NCI-H82 (cell line): ENCODE results near the gene ADGRL3.
"Not testable (repeated sequence)": the region's sequence is repeated elsewhere in the genome, so short reads cannot be mapped to it uniquely, and the experiment has no call there.

Experiments used
- DNase-seq: peaks from one replicate; lab custom pipeline; 2025; lab: John Stamatoyannopoulos, UW

Gene ADGRL3

GRCh38 chr4:61205066-61205465, 4.9 kb downstream of the ADGRL3 start:
- DNase-seq: no peak

DNA sequence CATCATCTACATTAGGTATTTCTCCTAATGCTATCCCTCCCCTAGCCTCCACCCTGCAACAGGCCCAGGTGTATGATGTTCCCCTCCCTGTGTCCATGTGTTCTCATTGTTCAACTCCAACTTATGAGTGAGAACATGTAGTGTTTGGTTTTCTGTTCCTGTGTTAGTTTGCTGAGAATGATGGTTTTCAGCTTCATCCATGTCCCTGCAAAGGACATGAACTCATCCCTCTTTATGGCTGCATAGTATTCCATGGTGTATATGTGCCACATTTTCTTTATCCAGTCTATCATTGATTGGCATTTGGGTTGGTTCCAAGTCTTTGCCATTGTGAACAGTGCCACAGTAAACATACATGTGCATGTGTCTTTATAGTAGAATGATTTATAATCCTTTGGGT, 7.0 kb downstream of the ADGRL3 start:
- DNase-seq: not testable (repeated sequence)

DNA sequence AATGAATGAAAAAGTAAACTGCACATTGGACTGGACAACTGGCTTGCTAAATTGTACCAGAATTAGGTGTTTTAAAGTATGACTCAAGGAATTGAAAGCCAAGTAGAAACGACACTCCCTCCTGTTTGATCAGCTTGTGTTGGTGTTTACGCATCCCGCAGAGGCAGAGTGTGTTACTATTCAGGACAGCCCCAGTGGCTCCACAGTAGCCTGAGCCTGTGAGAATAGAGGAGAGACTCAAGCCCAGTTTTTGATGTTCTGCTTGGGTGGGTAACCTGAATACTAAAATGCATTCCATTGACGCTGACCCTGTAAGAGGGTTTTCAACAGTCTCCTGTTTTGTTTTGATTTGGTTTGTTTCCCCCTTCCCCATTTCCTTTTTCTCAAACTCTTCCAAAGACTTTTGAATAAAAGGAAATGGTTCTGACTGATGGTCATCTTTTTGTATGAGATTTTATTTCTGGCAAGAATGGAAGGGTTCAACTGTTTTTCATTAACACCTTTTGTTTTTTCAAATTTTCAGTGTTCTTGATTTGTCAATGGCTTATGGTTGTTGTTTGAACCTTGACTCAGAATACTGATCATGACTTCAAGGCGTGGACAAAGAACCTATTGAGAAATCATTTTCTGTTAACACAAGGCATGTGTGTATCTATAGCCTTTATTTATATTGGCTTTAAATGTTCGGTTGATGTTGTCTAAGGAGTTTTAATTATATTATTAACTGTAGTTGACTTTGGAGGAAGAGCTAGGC, 10.2 kb downstream of the ADGRL3 start:
- no peak for DNase-seq

- no peak for DNase-seq
Observed at GRCh38 chr4:61211781-61212180, 11.7 kb downstream of the ADGRL3 start.

DNA sequence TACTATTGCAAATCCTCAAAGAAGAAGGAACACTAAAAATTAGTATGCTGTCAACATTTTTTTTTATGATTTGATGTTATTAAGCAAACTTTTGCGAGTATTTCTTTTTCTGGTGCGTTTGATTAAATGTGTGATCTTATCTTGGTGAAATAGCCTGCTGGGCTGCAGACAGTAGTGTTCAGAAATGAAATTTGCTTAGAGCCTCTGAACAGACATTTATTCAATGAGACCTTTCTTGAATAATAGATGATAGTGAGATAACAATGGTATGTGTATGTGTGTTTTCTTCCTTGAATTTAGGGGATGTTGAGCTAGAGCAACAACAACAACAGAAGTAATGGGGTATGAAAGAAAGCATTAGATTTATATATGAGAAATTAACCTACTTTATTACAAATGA, 12.7 kb downstream of the ADGRL3 start:
- DNase-seq: no peak

DNA sequence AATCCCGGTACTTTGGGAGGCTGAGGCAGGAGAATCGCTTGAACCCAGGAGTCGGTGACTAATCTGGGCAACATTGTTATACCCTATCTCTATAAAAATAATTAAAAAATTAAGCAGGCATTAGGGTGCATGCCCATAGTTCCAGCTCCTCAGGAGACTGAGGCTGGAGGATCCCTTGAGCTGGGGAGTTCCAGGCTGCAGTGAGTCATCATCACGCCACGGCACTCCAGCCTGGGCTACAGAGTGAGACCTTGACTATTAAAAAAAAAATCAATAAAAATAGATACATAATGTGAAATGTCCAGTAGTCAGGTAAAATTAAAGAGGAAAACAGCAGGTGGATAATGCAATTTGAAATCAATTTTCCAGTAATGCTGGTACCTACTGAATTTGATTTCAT, 14.6 kb downstream of the ADGRL3 start:
- no peak for DNase-seq

DNA sequence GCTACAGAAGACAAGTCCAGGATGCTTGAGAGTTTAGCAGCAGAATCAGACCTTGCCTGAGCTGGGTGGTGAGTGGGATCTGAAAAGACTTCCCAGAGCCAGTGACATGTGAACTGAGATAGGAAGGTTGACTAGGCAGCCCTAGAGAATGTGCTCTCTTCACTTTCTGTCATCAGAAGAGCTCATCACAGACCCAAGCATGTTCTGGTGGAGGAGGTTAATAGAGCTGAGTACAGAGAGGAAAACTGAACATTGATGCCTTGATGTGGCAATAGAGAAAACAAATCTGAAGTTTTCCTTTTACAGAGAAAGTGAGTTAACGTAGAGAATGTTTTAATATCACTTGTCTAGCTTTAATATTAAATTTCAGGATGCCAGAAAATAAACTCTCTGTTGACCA, 17.1 kb downstream of the ADGRL3 start:
- DNase-seq: no peak

- no peak for DNase-seq
Observed at GRCh38 chr4:61220556-61220955, 20.4 kb downstream of the ADGRL3 start.

DNA sequence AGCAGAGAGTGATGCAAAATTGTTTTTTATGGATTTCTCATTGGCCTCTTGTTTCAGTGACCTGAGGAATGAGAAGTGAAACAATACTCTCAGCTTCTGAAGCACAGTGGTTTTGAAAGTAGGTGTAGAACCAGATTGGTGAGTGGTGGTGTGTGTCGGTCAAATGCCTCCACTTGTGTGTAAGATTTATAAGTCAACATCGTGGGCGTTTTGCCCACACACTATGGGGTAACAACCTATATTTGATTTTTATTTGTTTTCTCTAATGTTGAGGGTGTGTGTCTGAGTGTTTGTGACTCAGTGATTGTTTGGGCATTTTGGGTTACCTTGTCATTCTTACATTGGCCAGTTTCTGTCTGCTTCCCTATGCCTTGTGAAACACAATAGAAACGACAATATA, 23.3 kb downstream of the ADGRL3 start:
- DNase-seq: no peak

- DNase-seq: no peak
Observed at GRCh38 chr4:61224573-61224972, 24.4 kb downstream of the ADGRL3 start.

DNA sequence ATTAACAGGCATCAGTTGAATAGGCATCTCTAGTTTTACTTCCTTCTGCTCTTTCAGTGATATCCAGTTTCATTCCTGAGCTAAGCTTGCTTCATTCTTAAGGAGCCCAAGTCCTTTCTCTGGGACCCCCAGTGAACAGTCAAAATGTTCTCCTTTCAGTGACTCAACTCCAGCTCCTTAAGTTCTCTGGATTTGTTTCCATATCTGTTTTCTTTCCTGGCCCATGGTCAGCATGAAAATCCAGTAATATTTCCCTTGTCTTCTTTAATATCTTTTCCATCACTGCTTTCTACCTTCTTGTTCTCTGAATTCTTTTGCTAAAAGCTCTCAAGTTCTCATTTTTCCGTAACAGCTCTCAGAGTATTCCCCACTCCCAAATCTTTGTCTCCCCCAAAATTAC, 25.5 kb downstream of the ADGRL3 start:
- no peak for DNase-seq

DNA sequence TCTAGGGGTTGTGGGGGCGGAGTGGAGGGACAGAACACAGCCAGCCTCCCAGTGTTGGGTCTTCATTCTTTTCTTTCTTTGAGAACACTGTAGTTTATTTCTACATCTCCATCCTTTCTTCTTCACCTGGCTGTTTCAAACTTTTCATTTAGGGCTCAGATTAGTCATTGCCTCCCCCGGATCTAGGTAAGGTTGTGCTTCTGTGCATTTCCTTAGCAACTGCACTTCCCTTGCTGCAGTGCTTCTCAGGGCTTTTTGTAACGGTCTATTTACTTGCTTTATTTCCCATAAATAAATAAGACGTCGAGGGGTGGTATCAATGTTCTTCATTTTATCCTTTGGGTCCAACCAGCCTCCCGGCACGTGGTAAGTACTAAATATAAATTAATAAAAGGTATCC, 31.3 kb downstream of the ADGRL3 start:
- DNase-seq: no peak

- DNase-seq: no peak
Observed at GRCh38 chr4:61239250-61239649, 39.1 kb downstream of the ADGRL3 start.

DNA sequence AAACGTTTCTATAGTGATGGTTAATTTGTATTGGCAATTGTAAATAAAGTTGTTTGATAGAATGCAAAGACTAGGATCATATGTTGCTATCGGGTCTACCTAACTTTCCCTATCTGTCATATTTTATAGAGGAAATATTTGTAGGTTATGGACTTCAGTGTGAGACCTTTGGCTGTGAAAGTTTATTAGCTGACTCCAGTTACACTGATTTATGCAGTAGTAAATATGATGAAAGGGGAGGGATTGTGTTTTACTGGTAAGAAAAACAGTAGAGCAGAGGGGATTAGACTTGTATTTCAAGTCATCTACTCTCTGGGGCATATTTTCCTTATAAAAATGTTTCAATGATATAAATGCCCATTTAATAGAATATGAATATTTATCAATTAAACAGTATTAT, 43.8 kb downstream of the ADGRL3 start:
- no peak for DNase-seq

GRCh38 chr4:61245069-61245714, 45.1 kb downstream of the ADGRL3 start:
- DNase-seq: no peak

- no peak for DNase-seq
Observed at GRCh38 chr4:61246034-61246433, 45.9 kb downstream of the ADGRL3 start.

- no peak for DNase-seq
Observed at GRCh38 chr4:61248705-61249104, 48.6 kb downstream of the ADGRL3 start.

GRCh38 chr4:61251129-61251528, 51.0 kb downstream of the ADGRL3 start:
- DNase-seq: no peak

GRCh38 chr4:61254406-61254805, 54.3 kb downstream of the ADGRL3 start:
- DNase-seq: no peak

GRCh38 chr4:61273233-61273632, 73.1 kb downstream of the ADGRL3 start:
- no peak for DNase-seq

GRCh38 chr4:61274286-61274685, 74.2 kb downstream of the ADGRL3 start:
- no peak for DNase-seq

- no peak for DNase-seq
Observed at GRCh38 chr4:61275241-61275640, 75.1 kb downstream of the ADGRL3 start.

DNA sequence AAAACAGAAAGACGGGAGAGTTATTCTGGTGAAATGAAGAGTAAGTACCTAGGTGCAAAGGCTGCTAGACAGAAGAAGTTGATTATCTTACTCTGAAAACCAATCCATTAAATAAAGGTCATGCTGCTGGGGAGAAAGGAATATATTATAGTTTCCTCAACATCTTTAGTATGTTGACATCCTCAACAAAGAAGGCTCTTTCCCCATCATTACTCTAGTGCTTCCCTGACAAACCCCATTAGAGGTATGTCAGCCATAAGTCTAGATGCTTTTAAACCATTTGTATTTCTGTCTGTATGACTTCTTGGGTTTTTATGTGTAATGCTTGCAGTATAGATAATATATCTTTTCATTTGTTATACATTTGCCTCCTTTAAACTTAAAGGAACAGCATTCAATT, 75.9 kb downstream of the ADGRL3 start:
- DNase-seq: no peak
